ENCODE results near the gene CISD1. TPM values are rescaled to one million over a fixed set of nuclear protein-coding genes. Genes with fewer than 3 reads are reported as not detected.
A peak's percentile ranks its signal among the peaks of the same experiment; 100 is the strongest.

CISD1 gene
- total RNA-seq, 2 donors from 2014 or later: 10.3 to 16.9 TPM

GRCh38 chr10:58282615-58283014 is 13.7 kb downstream of the CISD1 start:
- Histone ChIP-seq H3K4me3 (no peak overlapping the region), H3K9me3 (no peaks in the 10 kb centered on the region), H3K36me3 (no peaks in the 10 kb centered on the region), H3K27me3 (replicated peaks; ENCODE audit: insufficient read depth) (no peaks in the 10 kb centered on the region), H3K27ac (no peak overlapping the region), H3K4me1 (replicated peaks) (no peaks in the 10 kb centered on the region)
- no peak for TF ChIP-seq POLR2A (IDR thresholded peaks at IDR 0.05)
- TF ChIP-seq CTCF (IDR thresholded peaks at IDR 0.05): no peak
- TF ChIP-seq POLR2AphosphoS5 (IDR thresholded peaks at IDR 0.05): no peak
- 73% methylated on average over 3 of the region's 3 CpGs for WGBS
- DNase-seq (ENCODE audit: low spot score): no peak
- intact Hi-C loops (cut with DNase I): no loop called here

GRCh38 chr10:58291538-58292174 is 22.7 kb downstream of the CISD1 start:
- intact Hi-C loops (cut with DNase I): loop anchor here (1.0 kb wide), 1 partner anchor 114 kb away; no protein-coding TSS in a partner anchor
- H3K27ac ChIP-seq: no peak overlapping the region
- TF ChIP-seq CTCF (IDR thresholded peaks at IDR 0.05): peak; percentile 46 to 71 (median 66)
- TF ChIP-seq POLR2AphosphoS5 (IDR thresholded peaks at IDR 0.05): no peak
- TF ChIP-seq POLR2A (IDR thresholded peaks at IDR 0.05): no peak
- peak; percentile 19 for DNase-seq (ENCODE audit: low spot score)
- WGBS: 70% methylated on average over 5 of the region's 5 CpGs
- H3K9me3 ChIP-seq: no peaks in the 10 kb centered on the region
- no peaks in the 10 kb centered on the region for H3K4me1 ChIP-seq (replicated peaks)
- H3K36me3 ChIP-seq: no peaks in the 10 kb centered on the region
- no peaks in the 10 kb centered on the region for H3K27me3 ChIP-seq (replicated peaks; ENCODE audit: insufficient read depth)
- no peak overlapping the region for H3K4me3 ChIP-seq

GRCh38 chr10:58293989-58294388 is 25.0 kb downstream of the CISD1 start:
- intact Hi-C loops (cut with DNase I): no loop called here
- WGBS: 78% methylated on average over 5 of the region's 5 CpGs
- Histone ChIP-seq H3K27me3 (replicated peaks; ENCODE audit: insufficient read depth) (no peaks in the 10 kb centered on the region), H3K4me3 (no peak overlapping the region), H3K27ac (no peak overlapping the region), H3K4me1 (replicated peaks) (no peaks in the 10 kb centered on the region), H3K9me3 (no peaks in the 10 kb centered on the region), H3K36me3 (no peaks in the 10 kb centered on the region)
- DNase-seq (ENCODE audit: low spot score): no peak
- TF ChIP-seq CTCF (IDR thresholded peaks at IDR 0.05) (no peak), POLR2AphosphoS5 (IDR thresholded peaks at IDR 0.05) (no peak), POLR2A (IDR thresholded peaks at IDR 0.05) (no peak)

GRCh38 chr10:58299580-58299979 is 30.6 kb downstream of the CISD1 start:
- Histone ChIP-seq H3K4me1 (replicated peaks) (no peaks in the 10 kb centered on the region), H3K4me3 (no peak overlapping the region), H3K36me3 (no peaks in the 10 kb centered on the region), H3K27me3 (replicated peaks; ENCODE audit: insufficient read depth) (no peaks in the 10 kb centered on the region), H3K9me3 (no peaks in the 10 kb centered on the region), H3K27ac (no peak overlapping the region)
- intact Hi-C loops (cut with DNase I): no loop called here
- WGBS: 14% methylated on average over 4 of the region's 4 CpGs
- DNase-seq (ENCODE audit: low spot score): peak; percentile 22
- TF ChIP-seq POLR2AphosphoS5 (IDR thresholded peaks at IDR 0.05) (no peak), CTCF (IDR thresholded peaks at IDR 0.05) (peak; percentile 32 to 72 (median 68)), POLR2A (IDR thresholded peaks at IDR 0.05) (no peak)

GRCh38 chr10:58300676-58301075 is 31.7 kb downstream of the CISD1 start:
- no peaks in the 10 kb centered on the region for H3K27me3 ChIP-seq (replicated peaks; ENCODE audit: insufficient read depth)
- no peak for DNase-seq (ENCODE audit: low spot score)
- intact Hi-C loops (cut with DNase I): no loop called here
- H3K4me3 ChIP-seq: no peak overlapping the region
- H3K36me3 ChIP-seq: no peaks in the 10 kb centered on the region
- TF ChIP-seq POLR2AphosphoS5 (IDR thresholded peaks at IDR 0.05) (no peak), POLR2A (IDR thresholded peaks at IDR 0.05) (no peak), CTCF (IDR thresholded peaks at IDR 0.05) (no peak)
- H3K27ac ChIP-seq: no peak overlapping the region
- no peaks in the 10 kb centered on the region for H3K4me1 ChIP-seq (replicated peaks)
- H3K9me3 ChIP-seq: no peaks in the 10 kb centered on the region
